Measurements from ENCODE around the gene DELE1. TPM values are rescaled to one million over a fixed set of nuclear protein-coding genes. Genes with fewer than 3 reads are reported as not detected.

DELE1 gene
- total and polyA plus RNA-seq, 8 donors, result 29.2 to 100 (median 71.7) TPM

DNA sequence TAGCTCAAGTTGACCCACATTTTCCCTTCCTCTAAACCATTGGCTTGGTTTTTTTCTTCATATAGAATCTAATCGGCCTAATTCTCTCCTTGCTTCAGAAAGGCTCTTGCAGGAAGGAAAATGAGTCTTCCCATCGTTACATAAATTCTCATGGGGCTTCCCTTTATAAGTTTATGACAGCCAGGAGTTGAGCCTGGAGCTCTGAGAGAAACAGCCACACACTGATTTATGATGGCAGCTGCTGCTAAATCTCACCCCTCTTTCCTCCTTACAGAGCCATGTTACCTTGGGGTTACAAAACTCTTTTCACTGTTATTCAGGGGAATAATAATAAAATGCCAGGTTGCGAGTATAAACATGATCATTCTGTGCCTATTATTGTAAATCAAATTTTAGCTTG is 40.0 kb downstream of the DELE1 start:
- no peaks in the 10 kb centered on the region for H3K27me3 ChIP-seq
- DNase-seq, result no peak
- no peaks in the 10 kb centered on the region for H3K9me3 ChIP-seq
- no peaks in the 10 kb centered on the region for H3K36me3 ChIP-seq
- whole genome bisulfite sequencing, 5 donors, result 65 to 75% (median 71%) methylated on average over 3 of the region's 3 CpGs
- peaks cover 5 to 32% (median 11%) of the 10 kb centered on the region in 4 donors for H3K4me1 ChIP-seq
- TF ChIP-seq POLR2AphosphoS5 (IDR thresholded peaks at IDR 0.05) (no peak), POLR2A (IDR thresholded peaks at IDR 0.05) (no peak), CTCF (IDR thresholded peaks at IDR 0.05) (no peak), EP300 (IDR thresholded peaks at IDR 0.05) (no peak)
- intact Hi-C loops (cut with DNase I; ENCODE audit: low total_unique reads), result no loop called here
- no peak overlapping the region for H3K4me3 ChIP-seq
- no peak overlapping the region for H3K27ac ChIP-seq

GRCh38 chr5:141965071-141965470 is 41.4 kb downstream of the DELE1 start:
- Histone ChIP-seq H3K9me3 (no peaks in the 10 kb centered on the region), H3K4me1 (peaks cover 10 to 28% (median 16%) of the 10 kb centered on the region in 4 donors), H3K27me3 (no peaks in the 10 kb centered on the region), H3K36me3 (no peaks in the 10 kb centered on the region), H3K27ac (no peak overlapping the region), H3K4me3 (no peak overlapping the region)
- no peak for TF ChIP-seq CTCF (IDR thresholded peaks at IDR 0.05)
- no peak for TF ChIP-seq POLR2A (IDR thresholded peaks at IDR 0.05)
- no peak for TF ChIP-seq EP300 (IDR thresholded peaks at IDR 0.05)
- TF ChIP-seq POLR2AphosphoS5 (IDR thresholded peaks at IDR 0.05), result no peak
- 70 to 87% (median 75%) methylated on average over 6 to 7 of the region's 7 CpGs for WGBS, 5 donors
- no peak for DNase-seq
- intact Hi-C loops (cut with DNase I; ENCODE audit: low total_unique reads), result no loop called here

DNA sequence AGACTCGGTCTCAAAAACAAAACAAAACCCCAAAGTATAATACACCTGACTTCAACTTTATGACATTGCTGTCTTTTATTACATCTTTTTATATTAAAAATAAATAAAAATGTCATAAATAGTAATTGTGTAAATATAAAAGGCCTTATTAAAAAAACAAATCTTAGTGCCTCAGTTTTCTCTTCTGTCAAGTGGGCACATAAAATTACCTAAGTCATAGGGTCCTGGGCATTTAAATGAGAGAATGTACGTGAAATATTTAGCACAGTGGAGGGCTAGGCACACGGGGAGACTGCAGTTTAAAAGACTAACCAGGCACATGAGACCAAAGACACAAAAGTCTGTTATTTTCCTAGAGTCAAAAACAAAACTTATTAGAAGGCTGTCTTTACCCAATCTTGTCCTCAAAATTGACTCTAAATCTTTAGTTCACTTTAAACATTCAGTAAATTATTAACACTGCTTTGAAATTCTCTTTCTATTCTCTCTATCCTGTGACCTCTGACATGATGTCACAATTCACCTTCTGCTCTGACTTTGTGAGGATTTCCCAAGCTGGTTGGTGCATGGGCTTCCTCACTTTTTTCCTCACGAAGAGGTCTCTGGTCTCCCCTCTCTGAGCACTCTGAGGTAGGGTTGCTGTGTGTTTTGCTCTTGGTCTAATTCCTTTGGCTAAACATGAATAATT is 42.7 kb downstream of the DELE1 start:
- no peak for DNase-seq
- no peak for TF ChIP-seq CTCF (IDR thresholded peaks at IDR 0.05)
- H3K4me1 ChIP-seq, result peaks cover 17 to 28% (median 18%) of the 10 kb centered on the region in 4 donors
- 81 to 90% (median 85%) methylated on average over 4 of the region's 4 CpGs for WGBS, 5 donors
- intact Hi-C loops (cut with DNase I; ENCODE audit: low total_unique reads), result no loop called here
- H3K4me3 ChIP-seq, result no peak overlapping the region
- no peak overlapping the region for H3K27ac ChIP-seq
- H3K36me3 ChIP-seq, result peaks cover 0 to 4% (median 2%) of the 10 kb centered on the region in 4 donors
- H3K27me3 ChIP-seq, result no peaks in the 10 kb centered on the region
- H3K9me3 ChIP-seq, result no peaks in the 10 kb centered on the region

DNA sequence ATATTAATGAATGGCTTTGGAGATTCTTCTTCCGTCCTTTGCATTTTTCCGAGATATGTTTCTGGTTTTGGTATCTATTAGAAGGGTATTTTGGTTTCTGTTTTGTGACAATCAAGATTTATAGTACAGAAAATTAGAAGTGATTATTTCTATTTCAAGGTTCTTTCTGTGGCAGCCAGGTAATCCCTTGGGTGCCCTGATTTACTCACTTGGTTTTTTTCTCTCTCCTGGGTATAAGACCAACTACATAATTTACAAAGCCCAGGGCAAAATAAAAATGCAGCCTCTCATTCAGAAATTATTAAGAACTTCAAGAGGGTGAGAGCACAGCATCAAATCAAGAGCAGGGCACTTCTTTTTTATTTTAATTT is 43.3 kb downstream of the DELE1 start:
- H3K27me3 ChIP-seq, result no peaks in the 10 kb centered on the region
- no peak overlapping the region for H3K4me3 ChIP-seq
- no peak for DNase-seq
- H3K4me1 ChIP-seq, result peaks cover 17 to 31% (median 21%) of the 10 kb centered on the region in 4 donors
- intact Hi-C loops (cut with DNase I; ENCODE audit: low total_unique reads), result no loop called here
- H3K9me3 ChIP-seq, result no peaks in the 10 kb centered on the region
- TF ChIP-seq CTCF (IDR thresholded peaks at IDR 0.05) (no peak), POLR2AphosphoS5 (IDR thresholded peaks at IDR 0.05) (no peak), EP300 (IDR thresholded peaks at IDR 0.05) (no peak), POLR2A (IDR thresholded peaks at IDR 0.05) (no peak)
- 92 to 99% (median 97%) methylated on average over 2 of the region's 2 CpGs for WGBS, 5 donors
- peaks cover 0 to 9% (median 6%) of the 10 kb centered on the region in 4 donors for H3K36me3 ChIP-seq
- no peak overlapping the region for H3K27ac ChIP-seq

Data from stomach (tissue), 9 donors.